Cardiac fibroblast (primary cell): Measurements from ENCODE around the gene JAK3.
"Not testable (repeated sequence)": the region's sequence is repeated elsewhere in the genome, so short reads cannot be mapped to it uniquely, and the experiment has no call there.

ENCODE experiments used
- DNase-seq, 2 donors: peaks; one replicate each; pipeline versions ENCODE4 v3.0.0 to v3.0.0-alpha.2; 2010; ENCODE audit warnings: low read depth in 2 of 2
- H3K4me3 ChIP-seq, 2 donors: replicated peaks in 1 of 2; 1 replicate in 1 of 2; 2 replicates in 1 of 2; pipeline ENCODE4 v1.5.1; 2011; ENCODE audit warnings: low read depth in 2 of 2, low read length in 2 of 2, mild to moderate bottlenecking in 2 of 2, moderate library complexity in 1 of 2
- CTCF ChIP-seq: IDR thresholded peaks from one replicate; pipeline ENCODE4 v1.5.1; 2011; ENCODE audit warnings: low read depth, mild to moderate bottlenecking, low read length, inconsistent platforms

The JAK3 gene

GRCh38 chr19:17780781-17781180 is 67.0 kb downstream of the JAK3 start:
- DNase-seq = no peak
- no peak overlapping the region for H3K4me3 ChIP-seq
- no peak for TF ChIP-seq CTCF

- TF ChIP-seq CTCF = no peak
- DNase-seq = peak; percentile 27 to 52
- no peak overlapping the region for H3K4me3 ChIP-seq
These were observed 68.5 kb downstream of the JAK3 start for GRCh38 chr19:17778968-17779929.

- peak; percentile 43 for DNase-seq
- no peak overlapping the region for H3K4me3 ChIP-seq
- TF ChIP-seq CTCF = no peak
These were observed 69.4 kb downstream of the JAK3 start for GRCh38 chr19:17778251-17778967.

GRCh38 chr19:17777840-17778239 is 69.9 kb downstream of the JAK3 start:
- DNase-seq, H3K4me3 ChIP-seq: not testable (repeated sequence)

GRCh38 chr19:17775991-17776803 is 71.6 kb downstream of the JAK3 start:
- no peak overlapping the region for H3K4me3 ChIP-seq
- DNase-seq = peak; percentile 30 to 38
- TF ChIP-seq CTCF = no peak

GRCh38 chr19:17775245-17775927 is 72.4 kb downstream of the JAK3 start:
- no peak overlapping the region for H3K4me3 ChIP-seq
- TF ChIP-seq CTCF = peak; percentile 75
- DNase-seq = peak; percentile 38 to 59
